ENCODE data around the gene FOXRED2. TPM values are rescaled to one million over a fixed set of nuclear protein-coding genes. Genes with fewer than 3 reads are reported as not detected.

FOXRED2 gene
- total RNA-seq, 1 experiment from 2014 or later = 34.4 TPM

DNA sequence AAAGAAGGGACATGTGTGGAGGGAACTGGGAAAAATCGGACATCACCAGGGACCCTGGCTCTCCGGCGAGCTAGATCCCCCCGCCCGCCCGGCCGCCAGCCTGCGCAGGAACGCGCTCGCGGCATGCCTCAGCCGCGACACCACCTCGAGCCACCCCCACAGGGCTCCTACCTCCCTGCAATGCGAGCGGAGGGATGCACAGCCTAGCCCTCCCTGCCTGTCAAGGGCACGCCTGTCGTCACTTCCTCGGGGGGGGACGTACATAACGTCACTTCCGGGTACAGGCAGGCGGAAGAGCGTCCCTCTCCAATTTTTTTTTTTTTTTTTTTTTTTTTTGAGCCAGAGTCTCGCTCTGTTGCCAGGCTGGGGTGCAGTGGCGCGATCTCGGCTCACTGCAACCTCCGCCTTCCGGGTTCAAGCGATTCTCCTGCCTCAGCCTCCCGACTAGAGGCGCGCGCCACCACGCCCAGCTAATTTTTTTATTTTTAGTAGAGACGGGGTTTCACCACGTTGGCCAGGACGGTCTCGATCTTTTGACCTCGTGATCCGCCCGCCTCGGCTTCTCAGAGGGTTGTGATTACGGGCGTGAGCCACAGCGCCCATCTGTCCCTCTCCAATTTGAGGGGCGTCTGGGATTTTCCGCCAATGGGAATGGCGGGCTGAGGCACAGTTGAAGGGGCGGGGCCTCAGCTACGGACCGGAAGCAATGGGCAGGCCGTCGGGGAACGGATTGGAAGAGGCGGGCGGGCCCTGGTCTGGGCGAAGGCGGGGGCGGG lies 25.3 kb downstream of the FOXRED2 start, which contains the start of gene TXN2:
TSS of gene TXN2 (minus strand) at position 248 of the 776 bp plus-strand sequence. CDS start 803 bp downstream, outside the sequence.
- no peak within 1 kb of the TSS for H2BK20ac ChIP-seq (ENCODE audit: low read depth, low read length, poor library complexity, severe bottlenecking)
- no peaks in the 10 kb centered on the region for H4K20me1 ChIP-seq (ENCODE audit: control insufficient read depth, insufficient read depth, insufficient read length)
- DNase-seq = peak; percentile 98
- no peak within 1 kb of the TSS for H4K5ac ChIP-seq (ENCODE audit: insufficient read length, low read depth, low read length)
- Mint-ChIP-seq H3K4me1 (peaks cover 4 to 11% of the 10 kb centered on the region in 2 experiments), H3K4me3 (peak within 1 kb of the TSS; percentile 81 to 91), H3K36me3 (ENCODE audit: insufficient read depth in 1 of 3, low read depth in 3 of 3) (peaks cover 8 to 19% (median 16%) of the 10 kb centered on the region in 3 experiments), H3K27ac (peak within 1 kb of the TSS; percentile 96 to 98 (median 96); a peak in 6 of 7 replicates), H3K9me3 (peaks cover 0 to 8% of the 10 kb centered on the region in 2 experiments; a peak in 3 of 5 replicates), H3K27me3 (ENCODE audit: low read depth) (peaks cover 38% of the 10 kb centered on the region)
- no peak within 1 kb of the TSS for H4K8ac ChIP-seq (replicated peaks; ENCODE audit: insufficient read length, low read depth, low read length)
- H2BK12ac ChIP-seq (ENCODE audit: insufficient read length, low read depth, low read length) = no peak within 1 kb of the TSS
- H3K14ac ChIP-seq (ENCODE audit: insufficient read depth, low read length) = peak within 1 kb of the TSS; percentile 82; the same call in 1 of the 2 replicates
- no peaks in the 10 kb centered on the region for H3K79me2 ChIP-seq (ENCODE audit: insufficient read depth, low read length)
- peaks cover 3% of the 10 kb centered on the region; the same call in 1 of the 2 replicates for H3K27me3 ChIP-seq (ENCODE audit: insufficient read depth, low read length)
- H3K56ac ChIP-seq (ENCODE audit: insufficient read length, low read depth, low read length) = no peak within 1 kb of the TSS
- H2BK5ac ChIP-seq (ENCODE audit: insufficient read length, low read length) = no peak within 1 kb of the TSS
- no peaks in the 10 kb centered on the region for H3K4me1 ChIP-seq (ENCODE audit: insufficient read depth, low read length)
- H3K23me2 ChIP-seq (ENCODE audit: insufficient read length, low read depth, low read length, poor library complexity, severe bottlenecking) = peaks cover 5% of the 10 kb centered on the region
- peak within 1 kb of the TSS; percentile 75 for H3K18ac ChIP-seq (ENCODE audit: insufficient read length, low read depth, low read length)
- H3K23ac ChIP-seq (ENCODE audit: insufficient read length, low read depth, low read length) = no peak within 1 kb of the TSS
- TF ChIP-seq, protein P1, sequence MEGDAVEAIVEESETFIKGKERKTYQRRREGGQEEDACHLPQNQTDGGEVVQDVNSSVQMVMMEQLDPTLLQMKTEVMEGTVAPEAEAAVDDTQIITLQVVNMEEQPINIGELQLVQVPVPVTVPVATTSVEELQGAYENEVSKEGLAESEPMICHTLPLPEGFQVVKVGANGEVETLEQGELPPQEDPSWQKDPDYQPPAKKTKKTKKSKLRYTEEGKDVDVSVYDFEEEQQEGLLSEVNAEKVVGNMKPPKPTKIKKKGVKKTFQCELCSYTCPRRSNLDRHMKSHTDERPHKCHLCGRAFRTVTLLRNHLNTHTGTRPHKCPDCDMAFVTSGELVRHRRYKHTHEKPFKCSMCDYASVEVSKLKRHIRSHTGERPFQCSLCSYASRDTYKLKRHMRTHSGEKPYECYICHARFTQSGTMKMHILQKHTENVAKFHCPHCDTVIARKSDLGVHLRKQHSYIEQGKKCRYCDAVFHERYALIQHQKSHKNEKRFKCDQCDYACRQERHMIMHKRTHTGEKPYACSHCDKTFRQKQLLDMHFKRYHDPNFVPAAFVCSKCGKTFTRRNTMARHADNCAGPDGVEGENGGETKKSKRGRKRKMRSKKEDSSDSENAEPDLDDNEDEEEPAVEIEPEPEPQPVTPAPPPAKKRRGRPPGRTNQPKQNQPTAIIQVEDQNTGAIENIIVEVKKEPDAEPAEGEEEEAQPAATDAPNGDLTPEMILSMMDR (conservative IDR thresholded peaks at IDR 0.05) = no peak
- WGBS (ENCODE audit: extremely low coverage, insufficient read length, low lambda C conversion rate) = no CpG with 5 or more reads among the region's 62 CpGs
- H3K9me3 ChIP-seq (ENCODE audit: control insufficient read depth, low read depth, low read length) = no peaks in the 10 kb centered on the region
- H3T11ph ChIP-seq (ENCODE audit: low read length) = no peak within 1 kb of the TSS
- peak within 1 kb of the TSS; percentile 1 for H2AFZ ChIP-seq (ENCODE audit: low read length)
- peak within 1 kb of the TSS; percentile 69 for H3K9ac ChIP-seq (ENCODE audit: extremely low read depth, insufficient read length, low read length)
- no peak within 1 kb of the TSS for H2AK5ac ChIP-seq (ENCODE audit: insufficient read length, low read length)
- H3K4me2 ChIP-seq (ENCODE audit: insufficient read depth, insufficient read length, low read length) = peak within 1 kb of the TSS; percentile 96
- H3K4ac ChIP-seq (ENCODE audit: low read depth, low read length) = no peak within 1 kb of the TSS; the same call in 1 of the 2 replicates
- no peak within 1 kb of the TSS for H2BK120ac ChIP-seq (ENCODE audit: low read depth, low read length, poor library complexity, severe bottlenecking)
- no peak within 1 kb of the TSS for H2BK15ac ChIP-seq (ENCODE audit: low read depth, low read length)
- no peaks in the 10 kb centered on the region for H3K79me1 ChIP-seq (ENCODE audit: insufficient read depth, low read depth, low read length, poor library complexity, severe bottlenecking)
- H3K27ac ChIP-seq (ENCODE audit: insufficient read length, low read depth, low read length) = no peak within 1 kb of the TSS
- H4K91ac ChIP-seq (ENCODE audit: insufficient read length, low read depth, low read length) = no peak within 1 kb of the TSS

Measured in H9 (cell line).